Glomerular visceral epithelial cell (primary cell): ENCODE measurements around the gene PTPRZ1.

Source experiments
- DNase-seq: peaks from one replicate; pipeline ENCODE4 v3.0.0-alpha.2; 2016; ENCODE audit errors: extremely low spot score

PTPRZ1 gene

GRCh38 chr7:121872831-121873288 lies at the start of gene PTPRZ1:
Gene PTPRZ1, plus strand, starts transcription at chr7:121873161. Its CDS starts 339 bp downstream, at chr7:121873500.
- peak; percentile 33 for DNase-seq

DNA sequence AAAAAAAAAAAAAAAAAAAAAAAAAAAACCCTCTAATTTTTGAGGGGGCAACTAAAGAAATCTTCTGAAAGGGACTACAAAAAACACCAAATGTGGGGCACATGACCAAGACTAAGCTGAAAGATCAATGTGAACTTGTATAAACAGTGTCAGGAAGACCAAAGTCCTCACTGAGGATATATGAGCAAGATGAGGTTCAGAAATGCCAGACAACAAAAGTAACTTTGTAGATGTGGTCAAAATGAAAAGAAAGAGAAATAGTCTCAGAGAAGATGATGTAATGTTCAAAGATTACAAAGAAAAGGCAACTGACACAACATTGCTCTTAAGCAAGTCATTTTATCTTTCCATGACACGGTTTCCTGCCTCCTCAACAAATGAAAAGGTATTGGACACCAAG lies 48.7 kb upstream of the PTPRZ1 start:
- no peak for DNase-seq

- DNase-seq: no peak
These were observed 41.6 kb upstream of the PTPRZ1 start for GRCh38 chr7:121831351-121831750.

GRCh38 chr7:121831801-121832200 lies 41.2 kb upstream of the PTPRZ1 start:
- no peak for DNase-seq

DNA sequence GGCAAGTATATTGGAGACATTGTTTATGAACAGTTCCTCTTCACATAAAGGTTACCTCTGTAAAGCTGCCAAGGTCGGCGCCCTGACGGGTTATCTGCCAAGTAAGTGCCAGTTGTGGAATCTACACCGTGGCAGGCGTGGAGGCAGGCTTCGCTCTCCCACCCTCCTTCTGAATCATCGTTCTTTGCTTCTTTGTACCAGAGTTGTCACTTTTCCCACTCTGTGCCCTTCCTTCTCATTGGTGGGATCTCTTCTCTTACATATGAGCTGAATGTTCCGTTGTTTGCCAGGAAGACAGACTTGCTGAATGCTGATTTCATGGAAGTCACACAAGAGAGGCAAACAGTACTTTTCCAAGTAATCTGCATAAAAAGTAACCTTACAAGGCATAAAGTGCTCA lies 40.6 kb upstream of the PTPRZ1 start:
- DNase-seq: no peak

DNA sequence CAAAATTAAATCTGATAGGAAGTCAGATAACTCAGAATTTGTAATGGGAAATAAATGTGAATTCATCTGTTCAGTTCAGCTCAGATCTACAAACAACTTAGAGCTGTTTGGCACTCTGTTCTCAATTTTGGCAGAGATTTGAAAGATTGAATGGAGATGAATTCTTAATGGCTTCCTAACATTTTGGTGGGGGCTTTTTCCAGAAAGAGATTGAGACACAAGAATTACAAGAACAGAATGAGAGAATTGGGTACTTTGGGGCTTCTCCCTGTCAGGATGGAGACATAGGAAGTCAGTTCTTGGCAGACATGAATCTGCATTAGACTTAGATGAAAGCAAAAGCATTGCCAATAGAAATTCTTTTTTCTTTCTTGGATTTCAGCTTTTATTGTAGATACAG lies 39.0 kb upstream of the PTPRZ1 start:
- no peak for DNase-seq

GRCh38 chr7:121837462-121837861 lies 35.5 kb upstream of the PTPRZ1 start:
- DNase-seq: no peak

DNA sequence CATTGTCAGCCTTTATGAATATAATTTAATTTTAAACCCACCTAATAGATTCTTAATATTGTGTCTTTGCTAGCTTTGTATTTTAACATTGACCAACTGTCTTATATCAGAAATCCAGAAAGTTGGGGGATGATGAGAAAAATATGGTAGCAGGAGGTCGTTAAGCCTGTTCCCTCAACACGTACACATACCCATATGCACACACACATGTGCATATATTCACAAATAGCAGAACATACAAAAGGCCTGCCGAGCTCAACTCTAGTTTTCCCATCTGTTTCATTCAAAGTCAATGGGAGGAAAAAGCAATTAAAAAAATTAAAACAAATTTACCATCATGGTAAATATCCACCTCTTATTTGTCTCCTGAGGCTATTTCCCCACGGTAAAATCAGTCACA lies 25.9 kb upstream of the PTPRZ1 start:
- DNase-seq: no peak

DNA sequence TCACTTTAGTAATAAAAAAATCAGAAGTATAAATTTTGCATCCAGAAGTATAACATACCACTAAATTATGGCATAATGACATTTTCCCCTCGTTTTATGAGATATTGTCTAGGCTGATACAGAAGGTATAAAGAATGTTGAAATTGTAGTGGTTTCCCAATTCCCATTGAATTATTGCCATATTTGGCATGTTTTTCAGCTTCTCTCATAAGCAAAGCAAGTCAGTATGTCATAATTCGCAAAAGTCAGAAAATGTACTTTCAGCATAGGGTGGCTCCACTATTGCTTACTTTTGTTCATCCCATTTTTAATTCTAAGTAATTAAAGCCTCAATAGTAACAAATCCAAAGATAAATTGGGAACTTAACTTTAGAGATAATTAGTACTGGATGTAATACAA lies 19.7 kb upstream of the PTPRZ1 start:
- DNase-seq: no peak

DNA sequence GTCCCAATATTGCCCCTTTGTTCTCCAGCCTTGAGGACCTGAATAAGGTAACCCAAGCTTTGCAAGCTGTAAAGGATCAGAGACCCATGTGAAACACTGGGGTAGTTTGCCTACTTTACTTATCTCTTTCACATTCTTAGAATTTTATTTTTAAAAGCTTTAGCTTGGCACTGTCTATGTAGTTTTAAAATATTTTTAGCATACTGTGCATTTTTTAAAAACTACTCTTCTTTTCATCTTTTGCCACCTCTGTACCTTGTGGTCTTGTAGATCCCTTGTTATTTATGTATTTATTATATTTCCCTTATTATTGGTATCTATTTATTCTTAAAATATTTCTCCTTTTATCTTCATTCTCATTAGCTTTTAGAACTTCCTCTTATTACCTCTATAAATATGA lies 12.0 kb upstream of the PTPRZ1 start:
- DNase-seq: no peak

DNA sequence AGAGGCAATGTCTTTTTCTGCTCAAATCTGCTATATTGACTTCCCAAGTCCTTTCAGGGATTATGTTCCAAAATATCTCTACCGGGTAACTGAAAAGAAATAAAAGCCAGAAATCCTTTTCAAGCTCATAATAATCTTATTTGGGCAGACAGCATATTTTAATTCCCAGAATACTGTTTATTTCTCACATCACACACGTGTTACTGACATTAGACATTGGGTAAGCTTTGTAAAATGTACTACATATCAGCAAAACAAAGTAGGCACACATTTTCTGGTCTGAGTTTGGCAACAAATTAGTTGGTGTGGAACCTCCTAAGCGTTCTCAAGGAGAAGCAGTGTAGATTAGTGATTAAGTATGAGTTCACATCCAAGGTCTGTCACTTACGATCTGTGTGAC lies 10.4 kb upstream of the PTPRZ1 start:
- no peak for DNase-seq

DNA sequence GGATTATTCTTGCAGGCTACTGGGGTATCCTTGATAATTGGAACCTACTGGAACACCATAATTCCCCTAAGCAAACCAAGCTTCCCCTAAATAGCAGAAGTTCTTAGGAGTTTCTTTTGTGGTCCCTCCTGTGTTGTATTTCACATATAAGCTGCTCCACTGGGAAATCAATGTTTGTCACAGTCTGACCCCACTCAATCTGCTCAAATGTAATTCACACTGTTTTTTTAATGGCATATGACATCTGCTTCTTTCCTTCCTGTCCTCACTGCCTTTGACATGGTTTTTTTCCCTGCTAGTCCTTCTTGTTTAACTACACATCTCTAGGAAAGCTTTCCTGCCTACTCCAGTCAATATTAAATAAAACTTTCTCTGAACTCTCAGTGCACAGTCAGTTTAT lies 1.8 kb upstream of the PTPRZ1 start:
- DNase-seq: no peak

- peak; percentile 12 for DNase-seq
These were observed 581 bp downstream of the PTPRZ1 start for GRCh38 chr7:121873289-121874194.

GRCh38 chr7:121874298-121874697 lies 1.3 kb downstream of the PTPRZ1 start:
- DNase-seq: no peak

- no peak for DNase-seq
These were observed 2.2 kb downstream of the PTPRZ1 start for GRCh38 chr7:121875203-121875602.

DNA sequence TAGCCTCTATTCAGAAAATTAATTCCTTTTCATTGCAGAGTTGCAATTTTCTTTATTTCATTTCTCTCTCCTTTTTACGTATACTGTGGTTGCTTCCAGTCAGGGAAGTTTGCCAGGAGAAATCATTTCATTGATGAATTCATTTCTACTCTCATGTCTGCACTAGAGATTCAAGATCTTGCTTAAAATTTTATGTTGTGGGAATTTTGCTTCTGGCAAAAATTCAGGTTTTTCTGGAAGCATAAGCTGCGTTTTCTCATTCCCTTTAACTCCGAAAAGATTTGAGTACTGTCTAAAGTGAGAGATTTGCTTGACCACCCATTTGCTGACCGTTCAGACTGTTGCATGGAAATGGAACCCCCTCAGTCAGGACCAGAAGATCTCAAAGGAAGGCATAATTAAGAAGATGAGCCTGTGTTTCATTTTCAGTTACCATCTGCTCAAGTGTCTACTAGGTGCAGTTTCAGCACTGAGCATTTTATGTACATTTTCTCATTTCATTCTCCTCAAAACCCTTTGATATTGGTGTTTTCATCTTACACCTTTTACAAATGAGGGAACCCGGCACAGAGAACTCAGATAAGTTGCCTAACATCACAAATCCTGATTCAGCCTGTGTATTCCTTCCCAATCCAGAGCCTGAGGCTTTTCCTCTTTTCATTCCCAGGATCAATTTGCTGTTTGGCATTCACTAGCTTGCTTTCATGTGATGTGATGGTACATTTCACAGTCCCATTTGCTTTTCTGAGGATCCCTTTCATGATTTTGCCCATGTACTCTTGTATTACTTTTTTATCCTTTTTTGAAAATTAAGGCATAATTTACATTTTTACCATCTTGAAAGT lies 3.9 kb downstream of the PTPRZ1 start:
- DNase-seq: no peak

DNA sequence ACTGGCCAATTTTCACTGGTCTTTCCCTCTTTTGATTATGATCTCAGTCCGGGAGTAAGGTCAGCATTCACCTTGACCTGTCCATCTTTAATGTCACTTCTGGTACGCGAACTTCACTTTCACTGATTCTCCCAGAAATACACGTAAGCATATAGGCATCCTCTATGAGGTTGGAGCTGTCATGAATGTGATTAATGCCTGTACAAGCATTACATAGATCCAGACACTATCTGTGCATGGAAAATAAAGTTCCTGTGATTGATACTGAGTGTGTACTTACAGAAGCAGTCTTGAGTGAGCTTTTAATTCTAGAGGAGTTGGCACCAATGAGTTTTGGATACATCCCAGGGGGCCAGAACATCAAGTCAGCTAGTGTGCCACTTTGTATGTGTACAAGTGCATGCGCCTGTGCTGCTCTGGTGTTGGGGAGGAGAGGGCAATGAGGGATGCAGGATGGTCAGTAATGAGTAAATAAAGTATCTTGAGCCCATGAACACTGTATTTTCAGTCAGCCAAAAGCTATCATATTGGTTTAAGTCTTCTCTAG lies 6.0 kb downstream of the PTPRZ1 start:
- DNase-seq: no peak

DNA sequence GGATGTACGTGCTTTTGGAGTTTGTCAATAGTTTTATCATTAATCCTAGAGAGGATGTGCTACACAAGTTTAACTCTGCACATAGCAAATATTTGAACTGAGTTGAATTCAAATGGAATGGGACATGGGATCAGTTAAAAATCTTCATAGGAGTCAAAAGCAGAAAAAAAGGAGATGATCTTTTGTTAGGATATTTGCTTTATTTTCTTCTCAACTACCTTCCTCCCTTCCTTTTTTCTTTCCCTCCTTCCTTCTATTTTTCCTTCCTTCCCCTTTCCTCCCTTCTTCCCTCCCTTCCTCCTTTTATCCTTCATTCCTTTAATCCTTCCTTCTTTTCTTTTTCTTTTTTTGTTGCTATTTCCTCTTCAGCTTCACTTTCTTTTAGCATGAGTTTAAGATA lies 6.6 kb downstream of the PTPRZ1 start:
- DNase-seq: no peak

DNA sequence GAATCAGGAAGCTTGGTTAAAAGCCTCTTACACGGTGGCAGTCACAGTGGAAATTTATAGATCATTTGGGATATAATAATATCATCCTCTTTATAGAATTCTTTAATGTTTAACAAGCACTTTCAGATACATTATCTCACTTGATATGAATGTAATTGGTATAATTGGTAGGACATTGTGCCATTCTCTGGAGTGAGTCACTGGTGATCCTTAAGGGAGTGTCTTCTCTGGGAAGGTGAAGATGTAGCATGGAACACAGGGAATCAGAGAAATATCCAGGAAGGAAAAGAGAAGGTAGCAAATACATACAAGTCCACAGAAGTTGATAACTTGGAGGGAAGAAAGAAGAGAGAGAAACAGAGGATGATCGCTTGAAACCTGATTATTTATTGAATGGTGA lies 9.8 kb downstream of the PTPRZ1 start:
- no peak for DNase-seq

GRCh38 chr7:121885166-121885920 lies 12.4 kb downstream of the PTPRZ1 start:
- no peak for DNase-seq

GRCh38 chr7:121887634-121888033 lies 14.7 kb downstream of the PTPRZ1 start:
- no peak for DNase-seq

DNA sequence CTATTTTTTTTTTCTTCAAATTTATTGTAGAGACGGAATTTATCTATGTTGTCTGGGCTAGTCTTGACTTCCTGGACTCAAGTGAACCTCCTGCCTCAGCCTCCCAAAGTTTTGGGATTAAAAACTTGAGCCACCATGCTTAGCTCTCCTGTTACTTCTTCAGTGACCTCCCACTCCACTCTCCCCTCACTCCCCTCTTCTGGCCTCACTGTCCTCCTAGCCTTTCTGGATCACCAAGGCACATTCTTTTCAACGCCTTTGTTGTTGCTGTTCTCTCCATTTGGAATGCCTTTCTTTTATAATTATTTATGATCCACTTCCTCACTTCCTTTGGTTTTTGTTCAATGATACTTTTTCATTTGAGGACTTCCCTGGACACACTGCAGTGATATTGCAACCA lies 17.9 kb downstream of the PTPRZ1 start:
- DNase-seq: no peak
